Gastroesophageal sphincter (tissue), 4 donors: ENCODE measurements around the gene PSMG3. TPM values are rescaled to one million over a fixed set of nuclear protein-coding genes. Genes with fewer than 3 reads are reported as not detected.

ENCODE experiments used
- ATAC-seq: fragments of 150-250 bp; one replicate; pipeline ENCODE4 v1.9.1; 2016; ENCODE audit warnings: mild to moderate bottlenecking, moderate library complexity
- H3K27ac ChIP-seq, 4 donors: fragments of 200-600 bp; sonication (generic) in 3 of 4; 1 replicate in 3 of 4; 2 replicates in 1 of 4; pipeline ENCODE4 v1.5.1; 2016 to 2019
- H3K27me3 ChIP-seq: fragments of 200-600 bp; sonication (generic); one replicate; pipeline ENCODE4 v1.5.1; 2019
- H3K36me3 ChIP-seq, 2 donors: fragments of 200-600 bp; sonication (generic); one replicate each; pipeline ENCODE4 v1.5.1; 2019; ENCODE audit warnings: control low read depth in 1 of 2
- H3K4me1 ChIP-seq, 3 donors: fragments of 200-600 bp; sonication (generic); 1 replicate in 2 of 3; 2 replicates in 1 of 3; pipeline ENCODE4 v1.5.1; 2016 to 2019; ENCODE audit warnings: control low read depth in 2 of 3
- H3K4me3 ChIP-seq, 2 donors: fragments of 200-600 bp; sonication (generic); one replicate each; pipeline ENCODE4 v1.5.1; 2019; ENCODE audit warnings: mild to moderate bottlenecking in 1 of 2, moderate library complexity in 1 of 2
- H3K9me3 ChIP-seq, 3 donors: fragments of 200-600 bp; sonication (generic); one replicate each; pipeline ENCODE4 v1.5.1; 2017 to 2019; ENCODE audit warnings: control low read depth in 2 of 3
- EP300 ChIP-seq: sonication (generic); formaldehyde crosslinking; IDR thresholded peaks from one replicate; pipeline ENCODE4 v1.6.1; 2017; ENCODE audit warnings: antibody characterized with exemption, mild to moderate bottlenecking
- POLR2A ChIP-seq, 2 donors: fragments of 450-650 bp; IDR thresholded peaks; one replicate each; pipeline ENCODE4 v1.6.1; 2017; ENCODE audit warnings: antibody characterized with exemption in 2 of 2, mild to moderate bottlenecking in 2 of 2, moderate library complexity in 1 of 2
- POLR2AphosphoS5 ChIP-seq: sonication (generic); formaldehyde crosslinking; IDR thresholded peaks from one replicate; pipeline ENCODE4 v1.6.1; 2017; ENCODE audit warnings: antibody characterized with exemption
- WGBS, 2 donors: methylation state at CpG; one replicate each; pipeline ENCODE4 v1.1.5; 2018; ENCODE audit warnings: low coverage in 1 of 2; 5-methylcytosine and 5-hydroxymethylcytosine counted together
- total RNA-seq, 4 donors: library from RNA; depleted of rRNA; stranded (reverse); fragments of >200 nt; gene quantifications; one replicate each; pipeline ENCODE4 v1.1.0, GENCODE V29; 2016
- TF ChIP-seq, protein P1 (sequence below), 4 experiments: fragments of 200-600 bp in 2 of 4; fragments of 450-650 bp in 2 of 4; sonication (generic) in 1 of 4; IDR thresholded peaks; one replicate each; pipeline ENCODE4 v1.5.1; 2017 to 2019; ENCODE audit warnings: antibody characterized with exemption in 4 of 4, mild to moderate bottlenecking in 2 of 4, moderate library complexity in 2 of 4

Gene PSMG3
- total RNA-seq, 4 donors from 2014 or later = 27.7 to 36.6 (median 35.7) TPM

- TF ChIP-seq POLR2A (IDR thresholded peaks at IDR 0.05) = no peak
- no peak for TF ChIP-seq POLR2AphosphoS5
- TF ChIP-seq, protein P1, sequence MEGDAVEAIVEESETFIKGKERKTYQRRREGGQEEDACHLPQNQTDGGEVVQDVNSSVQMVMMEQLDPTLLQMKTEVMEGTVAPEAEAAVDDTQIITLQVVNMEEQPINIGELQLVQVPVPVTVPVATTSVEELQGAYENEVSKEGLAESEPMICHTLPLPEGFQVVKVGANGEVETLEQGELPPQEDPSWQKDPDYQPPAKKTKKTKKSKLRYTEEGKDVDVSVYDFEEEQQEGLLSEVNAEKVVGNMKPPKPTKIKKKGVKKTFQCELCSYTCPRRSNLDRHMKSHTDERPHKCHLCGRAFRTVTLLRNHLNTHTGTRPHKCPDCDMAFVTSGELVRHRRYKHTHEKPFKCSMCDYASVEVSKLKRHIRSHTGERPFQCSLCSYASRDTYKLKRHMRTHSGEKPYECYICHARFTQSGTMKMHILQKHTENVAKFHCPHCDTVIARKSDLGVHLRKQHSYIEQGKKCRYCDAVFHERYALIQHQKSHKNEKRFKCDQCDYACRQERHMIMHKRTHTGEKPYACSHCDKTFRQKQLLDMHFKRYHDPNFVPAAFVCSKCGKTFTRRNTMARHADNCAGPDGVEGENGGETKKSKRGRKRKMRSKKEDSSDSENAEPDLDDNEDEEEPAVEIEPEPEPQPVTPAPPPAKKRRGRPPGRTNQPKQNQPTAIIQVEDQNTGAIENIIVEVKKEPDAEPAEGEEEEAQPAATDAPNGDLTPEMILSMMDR (IDR thresholded peaks at IDR 0.05) = no peak
- TF ChIP-seq EP300 = no peak
- no peaks in the 10 kb centered on the region for H3K36me3 ChIP-seq
- ATAC-seq = no peak
- H3K9me3 ChIP-seq = no peaks in the 10 kb centered on the region
- no peaks in the 10 kb centered on the region for H3K4me1 ChIP-seq
- no peak overlapping the region for H3K27ac ChIP-seq
- peaks cover 97% of the 10 kb centered on the region for H3K27me3 ChIP-seq
- 80 to 86% methylated on average over 3 of the region's 3 CpGs for WGBS, 2 donors
- H3K4me3 ChIP-seq = no peak overlapping the region
Observed at GRCh38 chr7:1595027-1595426, 25.2 kb upstream of the PSMG3 start.

- no peak overlapping the region for H3K4me3 ChIP-seq
- no peak overlapping the region for H3K27ac ChIP-seq
- peaks cover 0 to 5% (median 0%) of the 10 kb centered on the region in 3 donors for H3K9me3 ChIP-seq
- no peak for ATAC-seq
- H3K36me3 ChIP-seq = no peaks in the 10 kb centered on the region
- peaks cover 97% of the 10 kb centered on the region for H3K27me3 ChIP-seq
- TF ChIP-seq POLR2A (IDR thresholded peaks at IDR 0.05) = no peak
- TF ChIP-seq POLR2AphosphoS5 = no peak
- TF ChIP-seq, protein P1 (IDR thresholded peaks at IDR 0.05) = no peak
- no peak for TF ChIP-seq EP300
- 60 to 79% methylated on average over 2 to 4 of the region's 4 CpGs for WGBS, 2 donors
- no peaks in the 10 kb centered on the region for H3K4me1 ChIP-seq
Observed at GRCh38 chr7:1593904-1594421, 24.1 kb upstream of the PSMG3 start.

- WGBS, 2 donors = 37 to 52% methylated on average over 3 to 7 of the region's 19 CpGs
- no peak for TF ChIP-seq EP300
- TF ChIP-seq, protein P1 (IDR thresholded peaks at IDR 0.05) = peak in 1 of 4 experiments; percentile 14
- H3K27me3 ChIP-seq = peaks cover 97% of the 10 kb centered on the region
Observed at GRCh38 chr7:1593091-1593866, 23.4 kb upstream of the PSMG3 start.

DNA sequence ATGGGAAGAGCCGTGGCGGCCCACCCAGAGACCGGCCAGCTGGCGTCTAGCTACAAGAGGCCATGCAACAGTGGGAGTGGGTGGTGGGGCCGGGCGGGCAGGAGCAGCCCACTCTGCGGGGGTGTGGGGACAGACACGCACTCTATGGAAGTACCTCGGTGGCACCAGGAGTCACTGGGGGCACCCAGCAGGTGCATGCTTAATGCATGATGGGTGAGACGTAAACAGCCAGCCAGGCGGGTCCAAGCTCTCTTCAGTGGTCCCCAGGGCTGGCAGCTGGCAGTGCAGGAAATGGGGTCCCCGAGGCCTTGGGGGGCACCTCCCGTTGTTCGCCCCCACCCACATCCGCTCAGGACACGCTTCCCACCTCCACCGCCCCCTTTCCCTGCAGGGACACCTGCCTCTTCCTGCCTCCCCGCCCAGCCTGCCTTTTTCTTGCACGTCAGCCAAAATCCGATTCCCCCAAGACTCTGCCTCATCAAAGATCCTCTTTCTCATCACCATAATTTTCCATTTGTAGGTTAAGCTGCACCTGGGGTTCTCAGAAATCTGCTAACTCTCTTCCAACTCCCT is 22.6 kb upstream of the PSMG3 start:
- ATAC-seq = no peak
- H3K4me1 ChIP-seq = peaks cover 0 to under 1% (median 0%) of the 10 kb centered on the region in 3 donors
- peaks cover 97% of the 10 kb centered on the region for H3K27me3 ChIP-seq
- WGBS, 2 donors = 43% methylated on average over 16 of the region's 20 CpGs; no CpG with 5 or more reads in 1 of the 2 donors
- no peak overlapping the region for H3K27ac ChIP-seq
- TF ChIP-seq POLR2AphosphoS5 (no peak), POLR2A (IDR thresholded peaks at IDR 0.05) (no peak), EP300 (no peak)
- TF ChIP-seq, protein P1 (IDR thresholded peaks at IDR 0.05) = no peak
- peaks cover 0 to 9% (median 0%) of the 10 kb centered on the region in 3 donors for H3K9me3 ChIP-seq
- H3K36me3 ChIP-seq = no peaks in the 10 kb centered on the region
- no peak overlapping the region for H3K4me3 ChIP-seq

More at GRCh38 chr7:1593091-1593866, 23.4 kb upstream of the PSMG3 start:
- Histone ChIP-seq H3K4me3 (no peak overlapping the region), H3K36me3 (no peaks in the 10 kb centered on the region), H3K4me1 (no peaks in the 10 kb centered on the region), H3K27ac (no peak overlapping the region), H3K9me3 (peaks cover 0 to 9% (median 0%) of the 10 kb centered on the region in 3 donors)
- no peak for ATAC-seq
